Amygdala (tissue), 56 donors: Measurements from ENCODE around the gene MARK3.
A peak's percentile ranks its signal among the peaks of the same experiment; 100 is the strongest.
"Not testable (repeated sequence)": the region's sequence is repeated elsewhere in the genome, so short reads cannot be mapped to it uniquely, and the experiment has no call there.

Experiments used
- DNase-seq, 56 donors: peaks; one replicate each; lab custom pipeline; 2025; lab: John Stamatoyannopoulos, UW

MARK3 gene

DNA sequence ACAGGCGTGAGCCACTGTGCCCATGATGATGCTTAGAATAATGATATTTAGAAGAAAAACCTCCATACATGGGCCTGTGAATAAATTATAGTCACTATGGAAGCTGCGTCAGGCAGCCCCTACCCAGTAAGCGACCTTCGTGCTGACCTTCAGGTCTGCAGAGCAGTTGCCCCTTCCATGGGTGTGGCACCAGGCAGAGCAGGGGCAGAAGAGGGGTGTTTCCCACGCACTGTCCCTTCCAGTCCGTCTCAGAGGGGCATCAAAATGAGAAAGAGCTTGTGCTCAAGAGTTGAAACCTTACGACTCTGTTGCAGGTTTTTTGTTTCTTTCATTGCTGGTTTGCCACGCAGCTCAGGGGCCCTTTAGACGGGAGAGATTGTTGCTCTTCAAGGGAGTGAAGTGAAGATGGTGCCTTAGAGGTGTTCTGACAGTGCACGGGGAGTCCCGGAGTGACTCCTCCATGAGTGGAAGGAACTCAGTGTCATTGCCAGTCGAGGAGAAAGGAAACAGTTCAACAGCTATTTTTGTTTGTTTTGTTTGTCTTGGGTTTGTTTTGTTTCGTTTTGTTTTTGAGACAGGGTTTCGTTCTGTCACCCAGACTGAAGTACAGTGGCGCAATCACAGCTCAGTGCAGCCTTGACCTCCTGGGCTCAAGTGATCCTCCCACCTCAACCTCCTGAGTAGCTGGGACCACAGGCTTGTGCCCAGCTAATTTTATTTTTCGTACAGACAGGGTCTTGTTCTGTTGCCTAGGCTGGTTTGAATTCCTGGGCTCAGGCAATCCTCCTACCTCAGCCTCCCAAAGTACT lies 123.5 kb downstream of the MARK3 start:
- DNase-seq, result no peak

- no peak for DNase-seq
These were observed 124.9 kb downstream of the MARK3 start for GRCh38 chr14:103509864-103510723.

DNA sequence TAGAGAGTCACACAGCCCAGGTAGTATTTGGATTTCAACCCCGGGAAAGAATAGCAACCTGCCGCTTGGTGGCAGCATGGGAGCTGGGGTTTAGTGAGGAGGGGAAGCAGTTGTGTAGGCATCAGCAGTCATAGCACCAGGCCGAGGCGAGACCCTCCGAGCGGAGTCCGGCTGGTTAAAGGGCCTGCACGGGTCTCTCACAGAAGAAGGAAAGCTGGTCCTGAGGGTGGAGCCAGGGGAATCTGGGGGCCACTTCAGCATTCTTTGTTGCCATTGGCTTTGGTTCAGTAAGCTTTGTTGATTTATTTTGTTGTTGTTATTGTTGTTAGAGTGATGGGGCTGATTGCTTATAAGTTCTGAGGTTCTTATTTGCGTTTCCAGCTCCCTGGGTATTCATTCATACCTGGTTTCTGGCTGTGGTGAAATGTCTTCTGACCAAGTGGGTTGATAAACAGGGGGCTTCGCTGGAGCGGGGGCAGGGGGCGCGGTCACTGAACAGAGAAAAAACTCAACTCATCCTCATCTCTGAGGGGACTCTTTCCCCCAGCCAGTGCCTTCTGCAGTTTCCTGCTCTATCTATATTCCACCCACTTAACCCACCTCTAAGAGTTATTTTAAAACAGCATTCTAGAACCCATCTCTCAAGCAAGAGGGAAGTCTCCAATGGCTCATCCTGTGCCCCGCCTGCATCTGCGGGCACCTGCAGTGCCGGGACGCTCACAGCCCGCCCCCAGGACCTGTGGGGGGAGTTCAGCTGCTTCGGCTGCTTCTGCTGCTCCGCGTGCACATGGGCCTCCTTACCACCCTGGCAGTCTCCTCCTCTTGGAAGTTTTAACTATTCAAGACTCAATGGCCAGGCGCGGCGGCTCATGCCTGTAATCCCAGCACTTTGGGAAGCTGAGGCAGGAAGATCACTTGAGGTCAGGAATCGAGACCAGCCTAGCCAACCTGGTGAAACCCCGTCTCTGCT lies 125.8 kb downstream of the MARK3 start:
- DNase-seq, result no peak

DNA sequence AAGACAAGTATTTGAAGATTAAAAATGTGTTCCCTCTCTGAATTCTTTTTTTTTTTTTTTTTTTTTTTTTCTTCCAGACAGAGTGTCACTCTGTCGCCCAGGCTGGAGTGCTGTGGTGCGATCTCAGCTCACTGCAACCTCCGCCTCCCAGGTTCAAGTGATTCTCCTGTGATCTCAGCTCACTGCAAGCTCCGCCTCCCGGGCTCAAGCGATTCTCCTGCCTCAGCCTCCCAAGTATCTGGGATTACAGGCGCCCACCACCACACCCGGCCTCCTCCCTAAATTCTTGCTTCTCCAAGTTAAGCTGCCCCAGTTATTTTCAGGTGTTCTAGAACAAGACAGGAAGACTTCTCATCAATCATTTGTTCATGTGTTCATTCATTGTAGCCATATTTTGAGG lies 127.0 kb downstream of the MARK3 start:
- not testable (repeated sequence) for DNase-seq

- DNase-seq, result peak in 46 of 56 donors; percentile 39 to 87 (median 72)
These were observed 127.7 kb downstream of the MARK3 start for GRCh38 chr14:103512701-103513611.

GRCh38 chr14:103514596-103515421 lies 129.6 kb downstream of the MARK3 start:
- no peak for DNase-seq

DNA sequence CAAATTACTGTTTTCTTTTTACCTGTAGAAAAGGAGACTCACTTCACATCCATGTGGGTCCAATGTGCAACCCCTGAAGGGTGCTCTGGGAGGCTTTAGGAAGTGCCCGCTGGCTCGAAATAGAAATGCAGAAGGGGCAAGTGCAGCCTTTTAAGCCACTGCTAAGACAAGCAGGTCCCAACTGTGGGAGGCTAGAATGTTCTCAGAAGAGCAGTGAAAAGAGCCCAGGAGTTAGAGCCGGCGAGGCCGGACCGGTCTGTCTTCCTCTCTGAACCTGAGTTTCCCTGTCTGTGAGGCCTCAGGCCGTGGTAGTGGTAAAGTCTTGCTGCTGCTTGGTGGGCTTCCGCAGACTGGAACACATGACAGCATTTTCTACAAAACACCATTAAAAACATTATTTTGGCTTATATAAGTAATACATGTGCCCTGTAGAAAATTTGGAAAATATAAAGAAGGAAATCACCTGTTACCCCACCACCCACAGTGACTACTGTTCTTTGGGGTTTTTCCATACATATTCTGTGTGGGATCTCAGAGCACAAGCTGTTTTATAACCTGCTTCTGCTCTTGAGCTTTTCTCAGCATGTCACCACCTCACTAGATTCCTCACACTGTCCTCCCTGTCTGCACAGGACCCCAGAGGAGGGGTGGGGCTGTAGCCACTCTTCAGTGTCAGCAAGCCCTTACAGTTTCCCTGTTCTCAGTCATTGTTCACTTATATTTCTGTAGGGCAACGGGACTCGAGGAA lies 131.4 kb downstream of the MARK3 start:
- peak in 1 of 56 donors; percentile 32 for DNase-seq

DNA sequence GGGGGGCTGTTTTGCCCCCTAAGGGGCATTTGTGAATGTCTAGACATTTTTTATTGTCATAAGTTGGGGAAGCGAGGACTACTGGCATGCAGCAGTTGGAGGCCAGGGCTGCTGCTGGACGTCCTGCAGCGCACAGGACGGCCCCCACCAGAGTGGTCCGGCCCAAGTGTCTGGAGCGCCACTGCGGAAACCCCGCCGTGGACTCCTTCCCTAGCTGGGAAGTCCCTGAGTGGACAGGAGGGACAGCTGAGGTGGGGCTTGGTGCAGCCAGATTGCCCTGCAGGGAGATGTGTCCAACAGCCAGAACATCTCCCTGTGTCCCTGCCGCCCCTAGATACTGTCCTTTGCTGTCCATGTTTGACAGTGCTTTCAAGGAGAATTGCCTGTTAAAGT lies 132.0 kb downstream of the MARK3 start:
- no peak for DNase-seq

GRCh38 chr14:103517721-103518421 lies 132.7 kb downstream of the MARK3 start:
- peak in 6 of 56 donors; percentile 35 to 62 (median 52) for DNase-seq

GRCh38 chr14:103518422-103519042 lies 133.3 kb downstream of the MARK3 start:
- peak in 33 of 56 donors; percentile 34 to 79 (median 57) for DNase-seq

DNA sequence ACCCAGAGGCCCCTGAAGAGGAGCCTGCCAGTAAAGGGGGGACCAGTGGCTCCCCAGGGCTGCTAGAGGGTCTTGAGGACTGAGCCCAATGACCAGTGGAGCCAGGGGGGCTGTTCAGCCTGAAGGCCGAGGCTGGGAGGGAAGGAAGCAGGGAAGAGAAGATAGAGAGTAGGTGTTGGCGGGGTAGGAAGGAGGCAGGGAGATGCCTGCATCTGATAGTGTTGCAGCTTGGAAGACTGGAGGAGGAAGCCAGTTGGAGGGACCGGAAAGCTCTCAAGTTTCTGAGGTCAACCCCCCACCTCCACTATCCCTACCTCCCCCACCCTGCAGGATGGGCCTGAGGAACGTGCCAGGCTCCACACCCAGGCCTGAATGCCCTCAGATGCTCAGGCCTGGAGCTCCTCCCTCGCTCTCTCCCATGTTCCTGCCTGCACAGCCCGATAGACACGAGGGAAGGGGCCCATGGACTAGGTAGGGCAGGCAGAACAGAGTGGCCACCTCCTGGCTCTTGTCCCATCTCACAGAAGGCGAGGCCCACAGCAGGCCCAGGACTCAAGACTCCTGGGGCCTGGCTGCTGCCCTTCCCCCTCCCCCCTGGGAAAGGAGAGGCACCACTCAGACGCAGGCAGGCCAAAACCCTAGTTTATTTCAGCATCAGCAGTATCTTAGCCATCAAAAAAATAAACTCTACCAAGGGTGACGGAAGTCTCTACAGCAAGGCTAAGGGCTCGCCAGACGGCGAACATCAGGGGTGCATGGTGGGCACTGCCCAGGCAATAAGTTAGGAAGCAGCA lies 134.0 kb downstream of the MARK3 start:
- DNase-seq, result peak in 1 of 56 donors; percentile 48

DNA sequence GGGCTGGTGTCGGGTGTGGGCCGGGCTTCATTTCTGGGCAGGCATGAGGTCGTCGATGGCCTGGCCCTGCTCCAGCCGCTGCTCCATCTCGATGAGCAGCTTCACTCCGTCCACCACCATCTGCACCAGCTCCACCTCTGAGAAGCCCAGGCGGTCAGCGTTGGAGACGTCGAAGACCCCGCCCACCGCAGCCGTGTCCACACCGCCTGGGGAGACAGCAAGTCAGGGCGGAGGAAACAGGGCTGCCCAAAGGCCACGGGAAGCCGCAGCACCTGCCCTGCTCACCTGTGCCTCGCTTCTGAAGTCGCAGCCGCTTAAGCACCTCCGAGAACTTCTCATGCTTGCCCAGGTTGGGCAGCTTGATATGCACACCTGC lies 134.6 kb downstream of the MARK3 start:
- DNase-seq, result no peak

- no peak for DNase-seq
These were observed 135.0 kb downstream of the MARK3 start for GRCh38 chr14:103520269-103520656.

DNA sequence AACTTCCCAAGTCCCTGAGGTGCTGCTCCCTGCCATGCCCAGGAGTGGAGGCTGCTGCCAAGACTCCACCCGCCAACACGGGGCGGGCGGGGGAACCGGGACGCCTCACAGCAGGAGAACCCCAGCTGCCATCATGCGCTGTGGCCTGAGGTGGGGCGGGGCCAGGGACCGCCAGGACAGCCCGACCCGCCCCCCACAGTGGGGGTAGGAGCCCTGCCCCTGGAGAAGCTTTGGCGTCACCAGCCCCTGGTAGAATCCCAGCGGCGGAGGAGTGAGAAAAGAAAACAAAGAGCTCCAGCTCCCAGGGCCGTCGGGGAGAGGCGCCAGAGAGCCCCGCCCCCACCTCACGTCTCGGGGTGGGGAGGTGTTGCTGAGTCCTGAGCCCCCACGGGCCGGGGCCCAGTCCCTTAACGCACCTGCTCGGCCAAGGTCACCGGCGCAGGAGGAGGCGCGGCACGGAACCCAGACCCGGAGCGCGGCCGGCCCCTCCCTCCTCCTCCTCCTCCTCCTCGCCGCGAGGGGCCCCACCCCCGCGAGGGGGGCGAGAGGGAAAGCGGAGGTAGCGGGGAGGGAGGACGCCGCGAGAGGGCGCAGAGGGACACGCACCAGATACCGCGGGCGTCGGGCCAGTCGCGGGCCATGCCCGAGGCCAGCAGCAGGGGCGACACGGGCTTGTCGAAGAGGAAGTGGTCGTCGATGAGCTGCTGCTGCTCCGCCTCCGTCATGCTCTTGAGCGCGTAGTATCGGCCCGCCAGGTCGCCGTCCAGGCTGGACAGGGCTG lies 135.6 kb downstream of the MARK3 start:
- peak in 43 of 56 donors; percentile 43 to 86 (median 72) for DNase-seq

DNA sequence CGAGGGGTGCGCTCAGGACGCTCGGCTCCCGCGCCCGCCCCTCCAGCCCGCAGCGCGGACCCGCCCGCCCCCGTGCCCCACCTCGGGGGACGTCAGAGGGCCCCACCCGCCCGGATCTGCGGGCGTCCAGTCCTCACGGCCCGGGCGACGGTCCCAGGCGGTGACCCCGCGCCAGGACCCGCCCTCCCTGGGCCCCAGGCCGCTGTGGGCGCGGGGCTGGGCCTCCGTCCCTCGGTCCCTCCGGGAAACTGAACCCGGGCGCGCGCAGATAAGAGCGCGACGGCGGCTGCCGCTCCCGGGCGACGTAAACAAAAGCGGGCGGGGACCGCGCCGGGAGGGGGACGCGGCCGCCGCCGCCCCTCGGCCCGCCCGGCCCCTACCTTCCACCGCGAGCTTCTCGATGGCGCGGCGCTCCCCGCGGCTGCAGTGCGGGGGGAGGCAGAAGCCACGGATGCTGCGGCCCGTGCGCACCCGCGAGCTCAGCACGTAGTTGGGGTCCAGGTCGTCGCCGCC lies 136.3 kb downstream of the MARK3 start:
- DNase-seq, result peak in 10 of 56 donors; percentile 66 to 84 (median 80)
